Keratinocyte (primary cell): ENCODE measurements around the gene RBM18. TPM values are rescaled to one million over a fixed set of nuclear protein-coding genes. Genes with fewer than 3 reads are reported as not detected.
A peak's percentile ranks its signal among the peaks of the same experiment; 100 is the strongest.

ENCODE experiments used
- DNase-seq: peaks from one replicate; pipeline ENCODE4 v3.0.0-alpha.2; 2011; ENCODE audit warnings: low read depth, missing footprints, low spot score
- FAIRE-seq: peaks from 2 replicates; lab custom pipeline; 2011; peaks lifted over from hg19 to GRCh38; lab: Jason Lieb, UNC
- H2AFZ ChIP-seq: 2 replicates; pipeline ENCODE4 v1.6.0; 2012; ENCODE audit warnings: low read length, control low read depth, inconsistent platforms; ENCODE audit not compliant: control insufficient read depth
- H3K27ac ChIP-seq: 2 replicates; pipeline ENCODE4 v1.5.1; 2011; ENCODE audit warnings: low read length; ENCODE audit not compliant: control insufficient read depth, insufficient read depth
- H3K27me3 ChIP-seq: 3 replicates; pipeline ENCODE4 v1.6.0; 2011; ENCODE audit warnings: low read length; ENCODE audit not compliant: control insufficient read depth, insufficient read depth; ENCODE audit errors: extremely low read depth
- H3K36me3 ChIP-seq, 2 experiments: 2 replicates in 1 of 2; 3 replicates in 1 of 2; pipeline ENCODE4 v1.5.1; 2011; ENCODE audit warnings: low read length in 2 of 2, mild to moderate bottlenecking in 1 of 2; ENCODE audit not compliant: control insufficient read depth in 2 of 2, insufficient read depth in 2 of 2; ENCODE audit errors: extremely low read depth in 1 of 2
- H3K4me1 ChIP-seq: 3 replicates; pipeline ENCODE4 v1.5.1; 2011; ENCODE audit warnings: low read length; ENCODE audit not compliant: control insufficient read depth, insufficient read depth; ENCODE audit errors: extremely low read depth
- H3K4me2 ChIP-seq: 3 replicates; pipeline ENCODE4 v1.6.0; 2011; ENCODE audit warnings: low read depth, low read length; ENCODE audit not compliant: control insufficient read depth, insufficient read depth; ENCODE audit errors: extremely low read depth
- H3K4me3 ChIP-seq, 3 experiments: fragments of 200-600 bp in 1 of 3; sonication (generic) in 1 of 3; 2 replicates in 2 of 3; 3 replicates in 1 of 3; pipeline ENCODE4 v1.5.1; 2011 to 2016; ENCODE audit warnings: low read length in 3 of 3, mild to moderate bottlenecking in 3 of 3, control low read depth in 2 of 3, inconsistent platforms in 1 of 3, low read depth in 1 of 3, mixed read lengths in 1 of 3, mixed run types in 1 of 3, moderate library complexity in 1 of 3; ENCODE audit not compliant: control insufficient read depth in 2 of 3, insufficient read depth in 2 of 3; ENCODE audit errors: extremely low read depth in 1 of 3
- H3K79me2 ChIP-seq: 2 replicates; pipeline ENCODE4 v1.6.0; 2012; ENCODE audit warnings: low read length; ENCODE audit not compliant: control insufficient read depth, insufficient read depth
- H3K9ac ChIP-seq: 3 replicates; pipeline ENCODE4 v1.6.0; 2011; ENCODE audit warnings: low read length; ENCODE audit not compliant: control insufficient read depth, insufficient read depth; ENCODE audit errors: extremely low read depth
- H3K9me1 ChIP-seq: 3 replicates; pipeline ENCODE4 v1.6.0; 2011; ENCODE audit warnings: low read length; ENCODE audit not compliant: control insufficient read depth, insufficient read depth; ENCODE audit errors: extremely low read depth
- H3K9me3 ChIP-seq: 2 replicates; pipeline ENCODE4 v1.5.1; 2012; ENCODE audit warnings: low read depth, low read length; ENCODE audit not compliant: control insufficient read depth
- H4K20me1 ChIP-seq: 3 replicates; pipeline ENCODE4 v1.6.0; 2011; ENCODE audit warnings: low read length; ENCODE audit not compliant: control insufficient read depth, insufficient read depth; ENCODE audit errors: extremely low read depth
- EZH2 ChIP-seq: IDR thresholded peaks from one replicate; pipeline ENCODE4 v1.6.1; 2012; ENCODE audit warnings: inconsistent platforms, mild to moderate bottlenecking, low read length, moderate library complexity
- dilution Hi-C: fragments of 300-500 bp; cut with MboI; formaldehyde crosslinking; loops from one replicate; pipeline ENCODE4 v1.7.0; 2020; ENCODE audit warnings: low sequenced_read_pairs; ENCODE audit not compliant: extremely low pct_ligation_motif_present
- polyA plus RNA-seq, 5 experiments: library from polyadenylated mRNA; depleted of rRNA in 3 of 5; stranded (reverse) in 3 of 5; stranded (forward) in 1 of 5; unstranded in 1 of 5; fragments of >200 nt; gene quantifications; 1 replicate in 1 of 5; 2 replicates in 3 of 5; 3 replicates in 1 of 5; pipeline versions ENCODE4 v1.2.1 to v1.2.3, GENCODE V29; 2011 to 2012; ENCODE audit warnings: missing spikeins in 2 of 5, low read depth in 1 of 5, low replicate concordance in 1 of 5
- TF ChIP-seq, protein P1 (sequence below), 3 experiments: IDR thresholded peaks in 1 of 3; conservative IDR thresholded peaks in 1 of 3; optimal IDR thresholded peaks in 1 of 3; 2 replicates in 2 of 3; 3 replicates in 1 of 3; pipeline versions ENCODE3 to v1.5.1; 2011; ENCODE audit warnings: low read length in 3 of 3, mild to moderate bottlenecking in 3 of 3, moderate library complexity in 2 of 3, control low read depth in 1 of 3, inconsistent platforms in 1 of 3; ENCODE audit not compliant: insufficient read depth in 2 of 3; ENCODE audit errors: extremely low read depth in 1 of 3

The RBM18 gene
- polyA plus RNA-seq, 1 donor (not counting 4 experiments of a cell fraction or from before 2014, with no cell fraction given): 43.4 TPM

GRCh38 chr9:122229485-122229837, 35.2 kb downstream of the RBM18 start:
- DNase-seq: no peak
- dilution Hi-C loops: no loop called here
- Histone ChIP-seq H3K4me1 (peaks cover 9% of the 10 kb centered on the region), H3K9me1 (no peaks in the 10 kb centered on the region), H3K27ac (no peak overlapping the region), H3K4me3 (no peak overlapping the region), H3K36me3 (no peaks in the 10 kb centered on the region), H2AFZ (no peak overlapping the region), H3K9ac (no peak overlapping the region), H3K4me2 (no peak overlapping the region), H3K27me3 (peaks cover 85% of the 10 kb centered on the region), H4K20me1 (peaks cover 3% of the 10 kb centered on the region), H3K9me3 (no peaks in the 10 kb centered on the region), H3K79me2 (no peaks in the 10 kb centered on the region)
- TF ChIP-seq, protein P1, sequence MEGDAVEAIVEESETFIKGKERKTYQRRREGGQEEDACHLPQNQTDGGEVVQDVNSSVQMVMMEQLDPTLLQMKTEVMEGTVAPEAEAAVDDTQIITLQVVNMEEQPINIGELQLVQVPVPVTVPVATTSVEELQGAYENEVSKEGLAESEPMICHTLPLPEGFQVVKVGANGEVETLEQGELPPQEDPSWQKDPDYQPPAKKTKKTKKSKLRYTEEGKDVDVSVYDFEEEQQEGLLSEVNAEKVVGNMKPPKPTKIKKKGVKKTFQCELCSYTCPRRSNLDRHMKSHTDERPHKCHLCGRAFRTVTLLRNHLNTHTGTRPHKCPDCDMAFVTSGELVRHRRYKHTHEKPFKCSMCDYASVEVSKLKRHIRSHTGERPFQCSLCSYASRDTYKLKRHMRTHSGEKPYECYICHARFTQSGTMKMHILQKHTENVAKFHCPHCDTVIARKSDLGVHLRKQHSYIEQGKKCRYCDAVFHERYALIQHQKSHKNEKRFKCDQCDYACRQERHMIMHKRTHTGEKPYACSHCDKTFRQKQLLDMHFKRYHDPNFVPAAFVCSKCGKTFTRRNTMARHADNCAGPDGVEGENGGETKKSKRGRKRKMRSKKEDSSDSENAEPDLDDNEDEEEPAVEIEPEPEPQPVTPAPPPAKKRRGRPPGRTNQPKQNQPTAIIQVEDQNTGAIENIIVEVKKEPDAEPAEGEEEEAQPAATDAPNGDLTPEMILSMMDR (optimal IDR thresholded peaks at IDR 0.05 in 1 of 3, IDR thresholded peaks at IDR 0.05 in 1 of 3, conservative IDR thresholded peaks at IDR 0.05 in 1 of 3; ENCODE audit: extremely low read depth in 1 of 3, insufficient read depth in 2 of 3, low read length in 3 of 3): no peak
- TF ChIP-seq EZH2: no peak
- no peak for FAIRE-seq

DNA sequence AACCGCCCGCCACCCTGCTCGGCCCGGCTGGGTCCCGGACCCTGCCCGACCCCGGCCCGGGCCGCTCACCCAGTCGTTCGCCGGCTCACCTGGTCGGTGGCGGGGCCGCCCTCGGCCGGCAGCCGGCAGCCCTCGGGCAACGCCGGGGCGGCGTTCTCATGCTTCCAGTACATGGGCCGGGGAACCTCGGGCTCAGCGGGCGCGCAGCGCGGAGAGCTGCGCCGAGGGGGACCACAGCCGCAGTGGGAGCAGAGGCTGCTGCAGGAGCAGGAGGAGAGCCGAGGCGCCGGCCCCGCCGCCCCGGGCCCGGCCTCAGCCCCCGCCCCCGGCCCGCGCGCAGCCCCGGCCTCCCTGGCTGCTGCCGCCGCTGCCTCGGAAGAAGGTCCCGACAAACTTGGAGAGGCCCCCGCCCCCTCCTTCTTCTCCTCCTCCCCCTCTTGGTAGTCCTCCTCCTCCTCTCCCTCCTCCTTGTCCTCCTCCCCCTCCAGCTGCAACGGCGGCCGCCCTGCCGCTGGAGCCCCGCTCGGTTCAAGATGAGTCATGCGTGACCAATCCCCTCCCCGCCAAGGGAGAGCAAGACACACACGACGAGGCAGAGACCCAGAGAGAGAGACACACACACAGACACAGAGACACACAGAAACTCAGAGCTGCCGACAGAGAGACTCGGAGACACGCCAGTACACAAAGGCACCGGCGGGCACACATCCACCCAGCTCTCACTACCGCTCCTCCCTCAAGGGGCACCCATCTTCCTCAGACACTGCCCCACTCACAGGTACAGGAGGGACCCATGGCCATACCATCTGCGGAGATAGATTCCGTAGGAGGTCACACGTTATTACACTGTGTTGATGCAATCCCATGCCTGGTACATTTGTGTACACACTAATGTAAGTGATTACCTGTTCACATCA, 35.8 kb downstream of the RBM18 start, which contains the start of gene LHX6:
Gene LHX6, minus strand, starts transcription at position 390 of the 917 bp plus-strand sequence. Its CDS starts 217 bp downstream, at position 173.
- peak within 1 kb of the TSS in 1 of 3 experiments; percentile 54 for H3K4me3 ChIP-seq
- dilution Hi-C loops: no loop called here
- H3K4me1 ChIP-seq: peaks cover 9% of the 10 kb centered on the region
- peaks cover 86% of the 10 kb centered on the region for H3K27me3 ChIP-seq
- no peak for FAIRE-seq
- peak within 1 kb of the TSS; percentile 64 for H3K4me2 ChIP-seq
- peaks cover 3% of the 10 kb centered on the region for H4K20me1 ChIP-seq
- peak; percentile 87 for TF ChIP-seq EZH2
- TF ChIP-seq, protein P1 (optimal IDR thresholded peaks at IDR 0.05 in 1 of 3, IDR thresholded peaks at IDR 0.05 in 1 of 3, conservative IDR thresholded peaks at IDR 0.05 in 1 of 3; ENCODE audit: extremely low read depth in 1 of 3, insufficient read depth in 2 of 3, low read length in 3 of 3): no peak
- H3K9me1 ChIP-seq: no peaks in the 10 kb centered on the region
- no peak within 1 kb of the TSS for H3K9ac ChIP-seq
- H2AFZ ChIP-seq: no peak within 1 kb of the TSS
- DNase-seq: peak; percentile 19
- H3K79me2 ChIP-seq: no peaks in the 10 kb centered on the region
- H3K36me3 ChIP-seq: no peaks in the 10 kb centered on the region
- no peak within 1 kb of the TSS for H3K27ac ChIP-seq
- no peaks in the 10 kb centered on the region for H3K9me3 ChIP-seq
